Measurements from ENCODE around the gene HLF. TPM values are rescaled to one million over a fixed set of nuclear protein-coding genes. Genes with fewer than 3 reads are reported as not detected.

HLF gene
- total and polyA plus RNA-seq, 2 donors (not counting 1 experiment from before 2014, with no cell fraction given): 0.10 TPM; not detected in 1

DNA sequence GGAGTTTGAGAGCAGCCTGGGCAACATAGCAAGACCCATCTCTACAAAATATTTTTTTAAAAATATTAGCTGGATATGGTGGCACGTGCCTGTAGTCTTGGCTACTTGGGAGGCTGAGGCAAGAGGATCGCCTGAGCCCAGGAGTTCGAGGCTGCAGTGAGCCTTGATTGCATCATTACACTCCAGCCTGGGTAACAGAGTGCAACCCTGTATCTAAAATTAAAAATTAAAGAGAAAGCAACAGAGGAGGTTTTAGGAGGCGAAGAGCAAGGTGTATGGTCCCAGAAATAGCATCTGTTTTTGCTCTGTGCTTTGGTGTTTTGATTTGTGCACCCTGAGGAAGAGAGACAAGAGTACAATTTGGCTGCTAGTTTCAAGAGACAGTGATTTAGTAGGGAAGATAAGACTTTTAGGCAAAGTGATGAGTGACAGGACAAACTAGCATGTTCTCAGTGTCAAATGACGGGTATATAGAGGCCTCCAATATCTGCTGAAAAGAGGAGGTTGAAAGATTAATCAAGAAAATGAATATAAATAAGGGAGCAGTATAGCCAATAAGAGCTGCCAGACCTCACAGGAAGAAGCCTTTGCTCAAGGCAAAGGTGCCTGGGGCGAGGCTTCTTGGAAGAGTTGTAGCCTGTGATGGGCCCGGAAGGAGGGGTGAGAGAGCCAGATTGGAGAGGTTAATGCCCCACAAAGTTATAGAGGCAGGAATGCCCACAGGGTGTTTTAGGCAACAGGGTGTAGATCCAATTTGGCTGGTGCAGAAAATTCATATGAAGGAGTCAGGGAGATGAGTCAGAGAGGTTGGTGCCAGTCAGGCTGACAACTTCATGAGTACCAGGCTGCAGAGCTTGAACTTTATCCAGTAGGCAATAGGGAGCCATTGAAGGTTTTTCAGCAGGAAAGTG lies 11.4 kb downstream of the HLF start:
- no peak overlapping the region for H3K4me3 ChIP-seq (ENCODE audit: control extremely low read depth in 1 of 5, extremely low read depth in 1 of 5, insufficient read depth in 1 of 5, low read depth in 2 of 5, low read length in 4 of 5)
- H3K9ac ChIP-seq (ENCODE audit: low read length): no peak overlapping the region
- no peak for DNase-seq
- Mint-ChIP-seq H3K27me3 (peaks cover 59% of the 10 kb centered on the region), H3K4me3 (no peak overlapping the region), H3K4me1 (no peaks in the 10 kb centered on the region), H3K9me3 (ENCODE audit: insufficient read depth) (no peaks in the 10 kb centered on the region), H3K27ac (no peak overlapping the region)
- TF ChIP-seq CTCF (IDR thresholded peaks at IDR 0.05) (no peak), EZH2 (IDR thresholded peaks at IDR 0.05; ENCODE audit: borderline replicate concordance, insufficient read depth, low read depth, low read length, poor library complexity, severe bottlenecking) (no peak)
- intact Hi-C loops (cut with micrococcal nuclease): no loop called here
- no peak overlapping the region for H2AFZ ChIP-seq (ENCODE audit: insufficient read depth, low read depth, low read length, poor library complexity, severe bottlenecking)
- CTCF ChIA-PET: interaction anchor here (1.1 kb wide), 1 partner anchor 283 kb away, joined by 3 read pairs; no protein-coding TSS in a partner anchor
- WGBS (ENCODE audit: insufficient coverage): 79% methylated on average over 6 of the region's 7 CpGs
- no peaks in the 10 kb centered on the region for H3K36me3 ChIP-seq (replicated peaks in 1 of 2; ENCODE audit: control extremely low read depth in 1 of 2, control insufficient read depth in 1 of 2, extremely low read depth in 1 of 2, insufficient read depth in 2 of 2, low read length in 1 of 2)
- peaks cover 0 to 23% (median 11%) of the 10 kb centered on the region in 4 experiments for H3K27me3 ChIP-seq (replicated peaks in 1 of 4; ENCODE audit: control extremely low read depth in 1 of 4, control insufficient read depth in 3 of 4, insufficient read depth in 4 of 4, low read length in 3 of 4)
- no peaks in the 10 kb centered on the region for H3K79me2 ChIP-seq (ENCODE audit: control insufficient read depth, insufficient read depth, low read length)
- H3K27ac ChIP-seq (ENCODE audit: low read length in 2 of 2): no peak overlapping the region
- H3K4me2 ChIP-seq (replicated peaks; ENCODE audit: low read depth, low read length, poor library complexity, severe bottlenecking): no peak overlapping the region
- H4K20me1 ChIP-seq (ENCODE audit: control insufficient read depth, insufficient read depth, low read length, poor library complexity, severe bottlenecking): no peaks in the 10 kb centered on the region
- ATAC-seq (ENCODE audit: low read depth): no peak
- POLR2A ChIA-PET: no interaction called here
- H3K4me1 ChIP-seq (ENCODE audit: control insufficient read depth in 2 of 2, insufficient read depth in 2 of 2, low read length in 2 of 2): no peaks in the 10 kb centered on the region
- no peaks in the 10 kb centered on the region for H3K9me3 ChIP-seq (ENCODE audit: control extremely low read depth in 1 of 3, control insufficient read depth in 2 of 3, insufficient read depth in 1 of 3, low read length in 2 of 3)
